Measurements from ENCODE around the gene PPP1R13B.

DNA sequence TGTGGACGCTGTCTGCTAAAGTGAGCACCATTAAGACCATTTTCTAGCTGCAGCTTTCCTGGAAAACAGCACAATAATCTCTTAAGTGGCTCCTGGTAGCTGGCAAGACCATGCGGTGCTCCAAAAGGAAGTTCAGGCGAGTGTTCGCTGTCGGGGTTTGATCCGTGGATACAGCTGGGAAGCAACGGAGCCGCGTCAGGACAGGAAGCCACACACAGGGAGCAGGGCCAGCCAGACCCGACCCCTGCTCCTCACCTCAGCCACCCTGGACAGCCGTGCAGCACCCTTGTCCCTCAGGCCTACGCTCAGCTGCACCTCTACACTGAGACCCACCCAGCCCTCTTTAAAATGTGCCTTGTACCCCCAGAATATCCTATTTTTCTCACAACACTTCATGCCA is 112.4 kb downstream of the PPP1R13B start:
- TF ChIP-seq CTCF (tag by site-specific recombination; IDR thresholded peaks at IDR 0.05): no peak
- no peak for TF ChIP-seq ZNF146 (tag by site-specific recombination; IDR thresholded peaks at IDR 0.05)
- no peak for TF ChIP-seq ZNF24 (tag by site-specific recombination; IDR thresholded peaks at IDR 0.05)
- no peak for TF ChIP-seq OVOL3 (tag by site-specific recombination; IDR thresholded peaks at IDR 0.05)
- no peak for TF ChIP-seq ZNF549 (tag by site-specific recombination; IDR thresholded peaks at IDR 0.05)

Data from HEK293 (cell line).